ENCODE results near the gene LATS2.

The LATS2 gene

GRCh38 chr13:21061029-21061763, at the start of gene LATS2:
LATS2 (minus strand) TSS chr13:21061586; CDS start chr13:21046026, 15,560 bp downstream.
- H3K27me3 ChIP-seq (ENCODE audit: insufficient read depth, low read length, poor library complexity), result no peaks in the 10 kb centered on the region
- no peak within 1 kb of the TSS for H3K9ac ChIP-seq (ENCODE audit: low read depth, low read length)
- no peak within 1 kb of the TSS for H3K27ac ChIP-seq (ENCODE audit: low read length)
- H2AFZ ChIP-seq (ENCODE audit: low read depth, low read length), result no peak within 1 kb of the TSS
- ATAC-seq (ENCODE audit: insufficient read depth, low read depth) (no peak), DNase-seq (no peak)
- no peaks in the 10 kb centered on the region for H3K79me2 ChIP-seq (ENCODE audit: insufficient read depth, low read length)
- no peak within 1 kb of the TSS for H3K4me3 ChIP-seq (ENCODE audit: low read depth in 1 of 2, low read length in 2 of 2)
- no peaks in the 10 kb centered on the region for H3K36me3 ChIP-seq (ENCODE audit: insufficient read depth, low read length)
- no peak within 1 kb of the TSS for H3K4me2 ChIP-seq (ENCODE audit: insufficient read depth, low read length)
- TF ChIP-seq, protein P1, sequence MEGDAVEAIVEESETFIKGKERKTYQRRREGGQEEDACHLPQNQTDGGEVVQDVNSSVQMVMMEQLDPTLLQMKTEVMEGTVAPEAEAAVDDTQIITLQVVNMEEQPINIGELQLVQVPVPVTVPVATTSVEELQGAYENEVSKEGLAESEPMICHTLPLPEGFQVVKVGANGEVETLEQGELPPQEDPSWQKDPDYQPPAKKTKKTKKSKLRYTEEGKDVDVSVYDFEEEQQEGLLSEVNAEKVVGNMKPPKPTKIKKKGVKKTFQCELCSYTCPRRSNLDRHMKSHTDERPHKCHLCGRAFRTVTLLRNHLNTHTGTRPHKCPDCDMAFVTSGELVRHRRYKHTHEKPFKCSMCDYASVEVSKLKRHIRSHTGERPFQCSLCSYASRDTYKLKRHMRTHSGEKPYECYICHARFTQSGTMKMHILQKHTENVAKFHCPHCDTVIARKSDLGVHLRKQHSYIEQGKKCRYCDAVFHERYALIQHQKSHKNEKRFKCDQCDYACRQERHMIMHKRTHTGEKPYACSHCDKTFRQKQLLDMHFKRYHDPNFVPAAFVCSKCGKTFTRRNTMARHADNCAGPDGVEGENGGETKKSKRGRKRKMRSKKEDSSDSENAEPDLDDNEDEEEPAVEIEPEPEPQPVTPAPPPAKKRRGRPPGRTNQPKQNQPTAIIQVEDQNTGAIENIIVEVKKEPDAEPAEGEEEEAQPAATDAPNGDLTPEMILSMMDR (IDR thresholded peaks at IDR 0.05; ENCODE audit: borderline replicate concordance, extremely low read depth, low read length, poor library complexity, severe bottlenecking), result no peak
- no peak for TF ChIP-seq EZH2 (IDR thresholded peaks at IDR 0.05; ENCODE audit: borderline replicate concordance, low read depth, low read length, severe bottlenecking)
- no peaks in the 10 kb centered on the region for H3K4me1 ChIP-seq (ENCODE audit: insufficient read depth, low read length)
- H4K20me1 ChIP-seq (ENCODE audit: insufficient read depth, low read length), result no peaks in the 10 kb centered on the region
- H3K9me3 ChIP-seq (ENCODE audit: insufficient read depth, low read length, severe bottlenecking), result no peaks in the 10 kb centered on the region

- TF ChIP-seq EZH2 (IDR thresholded peaks at IDR 0.05; ENCODE audit: borderline replicate concordance, low read depth, low read length, severe bottlenecking), result no peak
- TF ChIP-seq, protein P1 (IDR thresholded peaks at IDR 0.05; ENCODE audit: borderline replicate concordance, extremely low read depth, low read length, poor library complexity, severe bottlenecking), result no peak
Observed at GRCh38 chr13:21109168-21109567, 47.8 kb upstream of the LATS2 start.

GRCh38 chr13:21106089-21106488, 44.7 kb upstream of the LATS2 start:
- H3K4me1 ChIP-seq (ENCODE audit: insufficient read depth, low read length), result peaks cover 7% of the 10 kb centered on the region
- H3K27me3 ChIP-seq (ENCODE audit: insufficient read depth, low read length, poor library complexity), result no peaks in the 10 kb centered on the region
- no peak for DNase-seq
- H2AFZ ChIP-seq (ENCODE audit: low read depth, low read length), result no peak overlapping the region
- no peaks in the 10 kb centered on the region for H3K79me2 ChIP-seq (ENCODE audit: insufficient read depth, low read length)
- TF ChIP-seq, protein P1 (IDR thresholded peaks at IDR 0.05; ENCODE audit: borderline replicate concordance, extremely low read depth, low read length, poor library complexity, severe bottlenecking), result no peak
- TF ChIP-seq EZH2 (IDR thresholded peaks at IDR 0.05; ENCODE audit: borderline replicate concordance, low read depth, low read length, severe bottlenecking), result no peak
- H4K20me1 ChIP-seq (ENCODE audit: insufficient read depth, low read length), result no peaks in the 10 kb centered on the region
- no peak for ATAC-seq (ENCODE audit: insufficient read depth, low read depth)
- no peak overlapping the region for H3K4me2 ChIP-seq (ENCODE audit: insufficient read depth, low read length)
- H3K4me3 ChIP-seq (ENCODE audit: low read depth in 1 of 2, low read length in 2 of 2), result no peak overlapping the region
- H3K27ac ChIP-seq (ENCODE audit: low read length), result no peak overlapping the region
- H3K9ac ChIP-seq (ENCODE audit: low read depth, low read length), result no peak overlapping the region
- H3K36me3 ChIP-seq (ENCODE audit: insufficient read depth, low read length), result no peaks in the 10 kb centered on the region
- no peaks in the 10 kb centered on the region for H3K9me3 ChIP-seq (ENCODE audit: insufficient read depth, low read length, severe bottlenecking)

More at GRCh38 chr13:21109168-21109567, 47.8 kb upstream of the LATS2 start:
- no peaks in the 10 kb centered on the region for H3K79me2 ChIP-seq (ENCODE audit: insufficient read depth, low read length)
- DNase-seq (no peak), ATAC-seq (ENCODE audit: insufficient read depth, low read depth) (no peak)
- no peak overlapping the region for H3K4me3 ChIP-seq (ENCODE audit: low read depth in 1 of 2, low read length in 2 of 2)
- no peak overlapping the region for H2AFZ ChIP-seq (ENCODE audit: low read depth, low read length)
- no peaks in the 10 kb centered on the region for H3K27me3 ChIP-seq (ENCODE audit: insufficient read depth, low read length, poor library complexity)
- no peak overlapping the region for H3K4me2 ChIP-seq (ENCODE audit: insufficient read depth, low read length)
- H3K4me1 ChIP-seq (ENCODE audit: insufficient read depth, low read length), result peaks cover 7% of the 10 kb centered on the region
- H3K9ac ChIP-seq (ENCODE audit: low read depth, low read length), result no peak overlapping the region
- no peaks in the 10 kb centered on the region for H3K36me3 ChIP-seq (ENCODE audit: insufficient read depth, low read length)
- no peaks in the 10 kb centered on the region for H3K9me3 ChIP-seq (ENCODE audit: insufficient read depth, low read length, severe bottlenecking)
- H3K27ac ChIP-seq (ENCODE audit: low read length), result no peak overlapping the region
- no peaks in the 10 kb centered on the region for H4K20me1 ChIP-seq (ENCODE audit: insufficient read depth, low read length)

Measured in DND-41 (cell line).